RWPE2 (cell line): ENCODE data around the gene PMPCA.

Experiments
- ATAC-seq: fragments of 200-7000 bp; cut with Tn5 transposase; 3 replicates; pipeline ENCODE4 v1.9.1; 2021; ENCODE audit warnings: low read depth
- DNase-seq: peaks from one replicate; pipeline ENCODE4 v3.0.0-alpha.2; 2020; ENCODE audit warnings: low spot score
- H3K27ac ChIP-seq: fragments of 450-650 bp; 2 replicates; pipeline ENCODE4 v1.5.1; 2017; ENCODE audit warnings: mild to moderate bottlenecking; ENCODE audit not compliant: poor library complexity, severe bottlenecking
- H3K27me3 ChIP-seq: fragments of 250-450 bp; sonication (Bioruptor Pico); 2 replicates; pipeline ENCODE4 v1.5.1; 2021; ENCODE audit warnings: mild to moderate bottlenecking, moderate library complexity; ENCODE audit not compliant: insufficient read depth, poor library complexity, severe bottlenecking
- H3K36me3 ChIP-seq: fragments of 250-450 bp; sonication (Bioruptor Pico); 2 replicates; pipeline ENCODE4 v1.5.1; 2020; ENCODE audit warnings: low read depth, mild to moderate bottlenecking, moderate library complexity
- H3K4me1 ChIP-seq: fragments of 250-450 bp; sonication (Bioruptor Pico); 2 replicates; pipeline ENCODE4 v1.5.1; 2021; ENCODE audit warnings: mild to moderate bottlenecking, moderate library complexity; ENCODE audit not compliant: insufficient read depth, poor library complexity, severe bottlenecking
- H3K4me3 ChIP-seq: fragments of 250-450 bp; sonication (Bioruptor Pico); 2 replicates; pipeline ENCODE4 v1.5.1; 2021; ENCODE audit warnings: mild to moderate bottlenecking, moderate library complexity; ENCODE audit not compliant: severe bottlenecking
- H3K9me3 ChIP-seq: fragments of 250-450 bp; sonication (Bioruptor Pico); 2 replicates; pipeline ENCODE4 v1.5.1; 2021; ENCODE audit warnings: mild to moderate bottlenecking, moderate library complexity; ENCODE audit not compliant: severe bottlenecking
- CTCF ChIP-seq: fragments of 450-650 bp; IDR thresholded peaks from one replicate; pipeline ENCODE4 v1.5.1; 2017; ENCODE audit warnings: mild to moderate bottlenecking, moderate library complexity; ENCODE audit not compliant: poor library complexity, severe bottlenecking

The PMPCA gene

GRCh38 chr9:136441191-136441680 lies 30.8 kb downstream of the PMPCA start:
- no peak overlapping the region for H3K27ac ChIP-seq
- no peaks in the 10 kb centered on the region for H3K27me3 ChIP-seq
- ATAC-seq = no peak
- peaks cover 77% of the 10 kb centered on the region for H3K36me3 ChIP-seq
- no peak for DNase-seq
- TF ChIP-seq CTCF = no peak
- H3K4me1 ChIP-seq = peaks cover 6% of the 10 kb centered on the region
- H3K9me3 ChIP-seq = no peaks in the 10 kb centered on the region
- no peak overlapping the region for H3K4me3 ChIP-seq

- ATAC-seq = no peak
- Histone ChIP-seq H3K9me3 (no peaks in the 10 kb centered on the region), H3K27me3 (no peaks in the 10 kb centered on the region), H3K4me3 (no peak overlapping the region), H3K27ac (no peak overlapping the region), H3K4me1 (peaks cover 6% of the 10 kb centered on the region), H3K36me3 (peaks cover 77% of the 10 kb centered on the region)
- no peak for TF ChIP-seq CTCF
- no peak for DNase-seq
Observed at GRCh38 chr9:136441681-136442245, 31.3 kb downstream of the PMPCA start.

GRCh38 chr9:136442265-136442664 lies 31.8 kb downstream of the PMPCA start:
- Histone ChIP-seq H3K4me1 (peaks cover 6% of the 10 kb centered on the region), H3K27me3 (no peaks in the 10 kb centered on the region), H3K36me3 (peaks cover 75% of the 10 kb centered on the region), H3K27ac (no peak overlapping the region), H3K9me3 (no peaks in the 10 kb centered on the region), H3K4me3 (no peak overlapping the region)
- TF ChIP-seq CTCF = no peak
- DNase-seq (no peak), ATAC-seq (no peak)

- Histone ChIP-seq H3K4me1 (no peaks in the 10 kb centered on the region), H3K27ac (no peak overlapping the region)
Observed at GRCh38 chr9:136443087-136443486, 32.6 kb downstream of the PMPCA start.

More at GRCh38 chr9:136443087-136443486, 32.6 kb downstream of the PMPCA start:
- no peak for TF ChIP-seq CTCF
- ATAC-seq = no peak
- Histone ChIP-seq H3K9me3 (no peaks in the 10 kb centered on the region), H3K4me3 (no peak overlapping the region), H3K27me3 (no peaks in the 10 kb centered on the region), H3K36me3 (peaks cover 80% of the 10 kb centered on the region)
- DNase-seq = no peak
